ENCODE results near the gene PDIA4. TPM values are rescaled to one million over a fixed set of nuclear protein-coding genes. Genes with fewer than 3 reads are reported as not detected.
A peak's percentile ranks its signal among the peaks of the same experiment; 100 is the strongest.
"Not testable (repeated sequence)": the region's sequence is repeated elsewhere in the genome, so short reads cannot be mapped to it uniquely, and the experiment has no call there.

Gene PDIA4
- total RNA-seq, 1 donor from 2014 or later = 154 TPM

DNA sequence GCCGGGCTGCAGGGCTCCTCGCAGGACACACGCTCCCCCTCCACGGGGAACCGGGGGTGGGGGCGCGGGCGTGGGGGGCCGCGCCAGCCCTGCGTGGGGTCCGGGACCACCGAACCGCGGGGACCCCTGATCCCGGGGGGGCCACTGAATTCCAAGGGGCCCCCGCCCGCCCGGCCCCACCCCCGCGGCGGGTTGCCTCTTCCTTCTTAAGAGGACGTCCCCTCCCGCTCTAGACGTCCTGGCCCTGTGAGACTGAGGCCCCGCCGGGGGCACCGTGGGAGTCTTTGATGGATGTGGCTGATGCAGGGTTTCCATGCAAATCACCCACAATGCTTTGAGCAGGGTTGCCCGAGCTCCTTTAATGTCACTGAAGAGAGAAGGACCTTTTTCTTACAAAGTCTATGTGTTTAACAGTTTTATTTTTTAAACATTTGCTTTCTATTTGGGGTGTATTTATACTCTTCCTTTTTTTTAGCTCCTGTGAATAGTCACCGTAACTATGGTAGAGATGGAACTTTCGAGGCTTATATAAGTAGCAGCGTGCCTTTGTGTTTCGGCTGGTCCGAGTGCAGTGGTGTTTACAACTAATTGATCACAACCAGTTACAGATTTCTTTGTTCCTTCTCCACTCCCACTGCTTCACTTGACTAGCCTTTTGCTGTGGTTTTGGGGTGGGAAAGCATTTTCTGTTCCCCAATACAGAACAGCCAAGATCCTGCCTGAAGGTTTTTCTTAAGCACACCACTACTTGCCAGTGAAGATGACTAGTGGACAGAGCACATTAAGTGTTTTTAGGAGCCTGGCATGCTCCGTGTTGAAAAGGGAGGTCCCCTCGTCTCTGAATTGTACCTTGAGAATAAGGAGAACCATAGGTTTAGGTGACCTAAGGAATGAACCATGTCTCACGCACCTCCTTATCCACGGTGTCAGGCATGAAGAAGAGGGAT, 44.8 kb downstream of the PDIA4 start:
- peaks cover 8% of the 10 kb centered on the region for H3K27me3 Mint-ChIP-seq (ENCODE audit: low read depth)

DNA sequence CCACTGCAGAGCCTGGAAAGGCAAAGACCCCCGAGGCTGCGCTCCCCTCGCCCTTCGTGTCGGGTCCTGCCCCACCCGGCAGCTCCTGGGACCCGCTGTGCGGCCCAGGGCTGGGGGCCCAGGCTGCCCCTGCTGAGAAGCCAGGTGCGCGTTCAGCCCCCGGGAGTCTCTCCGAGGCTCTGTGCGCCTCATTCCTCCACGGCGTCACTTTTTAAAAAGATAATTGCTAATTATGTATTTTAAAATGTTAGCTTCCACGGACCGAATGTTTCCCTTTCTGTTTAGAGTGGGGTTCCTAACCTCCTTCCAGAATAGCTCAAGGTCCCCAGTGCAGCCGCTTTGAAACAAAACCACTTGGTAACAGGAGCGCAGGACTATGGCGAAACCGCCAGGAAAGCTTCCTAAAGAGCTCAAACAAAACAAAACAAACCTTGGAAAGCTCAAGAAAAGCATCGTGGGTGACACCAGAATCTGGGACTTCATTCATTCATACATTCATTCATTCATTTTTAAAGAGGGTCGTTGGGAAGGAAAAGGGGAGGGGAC, 45.6 kb downstream of the PDIA4 start:
- peaks cover 35% of the 10 kb centered on the region for H3K4me1 Mint-ChIP-seq
- no peaks in the 10 kb centered on the region for H3K36me3 Mint-ChIP-seq (ENCODE audit: low read depth)
- no peaks in the 10 kb centered on the region for H3K9me3 Mint-ChIP-seq
- H3K27me3 Mint-ChIP-seq (ENCODE audit: low read depth) = peaks cover 8% of the 10 kb centered on the region
- TF ChIP-seq, protein P1, sequence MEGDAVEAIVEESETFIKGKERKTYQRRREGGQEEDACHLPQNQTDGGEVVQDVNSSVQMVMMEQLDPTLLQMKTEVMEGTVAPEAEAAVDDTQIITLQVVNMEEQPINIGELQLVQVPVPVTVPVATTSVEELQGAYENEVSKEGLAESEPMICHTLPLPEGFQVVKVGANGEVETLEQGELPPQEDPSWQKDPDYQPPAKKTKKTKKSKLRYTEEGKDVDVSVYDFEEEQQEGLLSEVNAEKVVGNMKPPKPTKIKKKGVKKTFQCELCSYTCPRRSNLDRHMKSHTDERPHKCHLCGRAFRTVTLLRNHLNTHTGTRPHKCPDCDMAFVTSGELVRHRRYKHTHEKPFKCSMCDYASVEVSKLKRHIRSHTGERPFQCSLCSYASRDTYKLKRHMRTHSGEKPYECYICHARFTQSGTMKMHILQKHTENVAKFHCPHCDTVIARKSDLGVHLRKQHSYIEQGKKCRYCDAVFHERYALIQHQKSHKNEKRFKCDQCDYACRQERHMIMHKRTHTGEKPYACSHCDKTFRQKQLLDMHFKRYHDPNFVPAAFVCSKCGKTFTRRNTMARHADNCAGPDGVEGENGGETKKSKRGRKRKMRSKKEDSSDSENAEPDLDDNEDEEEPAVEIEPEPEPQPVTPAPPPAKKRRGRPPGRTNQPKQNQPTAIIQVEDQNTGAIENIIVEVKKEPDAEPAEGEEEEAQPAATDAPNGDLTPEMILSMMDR (conservative IDR thresholded peaks at IDR 0.05) = no peak
- peak overlapping the region; percentile 95 for H3K4me3 Mint-ChIP-seq
- DNase-seq (ENCODE audit: low read depth, low spot score) = no peak
- H3K27ac Mint-ChIP-seq (ENCODE audit: unreplicated experiment) = peak overlapping the region; percentile 94

More for the DNA sequence above, 44.8 kb downstream of the PDIA4 start:
- Mint-ChIP-seq H3K27ac (ENCODE audit: unreplicated experiment) (peak overlapping the region; percentile 97), H3K4me1 (peaks cover 43% of the 10 kb centered on the region), H3K9me3 (no peaks in the 10 kb centered on the region), H3K36me3 (ENCODE audit: low read depth) (no peaks in the 10 kb centered on the region), H3K4me3 (peak overlapping the region; percentile 95)
- TF ChIP-seq, protein P1 (conservative IDR thresholded peaks at IDR 0.05) = no peak
- peak; percentile 76 for DNase-seq (ENCODE audit: low read depth, low spot score)

DNA sequence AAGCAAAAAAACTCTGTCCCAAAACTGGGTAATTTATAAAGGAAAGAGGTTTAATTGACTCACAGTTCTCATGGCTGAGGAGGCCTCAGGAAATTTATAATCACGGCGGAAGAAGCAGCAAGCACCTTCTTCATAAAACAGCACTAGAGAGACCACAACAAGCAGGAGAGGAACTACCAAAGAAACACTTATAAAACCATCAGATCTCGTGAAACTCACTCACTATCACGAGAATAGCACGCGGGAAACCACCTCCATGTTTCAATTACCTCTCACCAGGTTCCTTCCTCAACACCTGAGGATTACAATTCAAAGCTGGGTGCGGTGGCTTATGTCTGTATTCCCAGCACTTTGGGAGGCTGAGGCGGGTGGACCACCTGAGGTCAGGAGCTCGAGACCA, 48.5 kb downstream of the PDIA4 start:
- DNase-seq (ENCODE audit: low read depth, low spot score) = no peak
- Mint-ChIP-seq H3K4me1 (peaks cover 22% of the 10 kb centered on the region), H3K9me3 (no peaks in the 10 kb centered on the region), H3K36me3 (ENCODE audit: low read depth) (no peaks in the 10 kb centered on the region), H3K4me3 (peak overlapping the region; percentile 70), H3K27me3 (ENCODE audit: low read depth) (peaks cover 5% of the 10 kb centered on the region), H3K27ac (ENCODE audit: unreplicated experiment) (no peak overlapping the region)
- TF ChIP-seq, protein P1 (conservative IDR thresholded peaks at IDR 0.05) = no peak

DNA sequence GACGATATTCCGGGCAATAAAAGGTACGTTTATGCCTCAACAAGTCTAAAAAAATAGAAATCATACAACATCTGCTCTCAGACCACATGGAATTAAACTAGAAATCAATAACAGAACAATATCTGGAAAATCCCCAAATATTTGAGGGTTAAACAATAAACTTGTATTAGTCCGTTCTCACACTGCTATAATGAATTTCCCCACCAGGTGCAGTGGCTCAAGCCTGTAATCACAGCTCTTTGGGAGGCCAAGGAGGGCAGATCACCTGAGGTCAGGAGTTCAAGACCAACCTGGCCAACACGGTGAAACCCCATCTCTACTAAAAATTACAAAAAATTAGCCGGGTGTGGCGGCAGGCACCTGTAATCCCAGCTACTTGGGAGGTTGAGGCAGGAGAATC, 49.2 kb downstream of the PDIA4 start:
- H3K36me3 Mint-ChIP-seq (ENCODE audit: low read depth); H3K27ac Mint-ChIP-seq (ENCODE audit: unreplicated experiment); H3K9me3 Mint-ChIP-seq; H3K27me3 Mint-ChIP-seq (ENCODE audit: low read depth); DNase-seq (ENCODE audit: low read depth, low spot score): not testable (repeated sequence)
- peak overlapping the region; percentile 60 for H3K4me3 Mint-ChIP-seq
- TF ChIP-seq, protein P1 (conservative IDR thresholded peaks at IDR 0.05) = peak; percentile 30
- H3K4me1 Mint-ChIP-seq = peaks cover 16% of the 10 kb centered on the region

GRCh38 chr7:148978091-148978490, 50.2 kb downstream of the PDIA4 start:
- DNase-seq (ENCODE audit: low read depth, low spot score) = no peak
- Mint-ChIP-seq H3K27ac (ENCODE audit: unreplicated experiment) (no peak overlapping the region), H3K4me3 (peak overlapping the region; percentile 24), H3K9me3 (no peaks in the 10 kb centered on the region), H3K36me3 (ENCODE audit: low read depth) (no peaks in the 10 kb centered on the region), H3K27me3 (ENCODE audit: low read depth) (no peaks in the 10 kb centered on the region), H3K4me1 (peaks cover 9% of the 10 kb centered on the region)
- TF ChIP-seq, protein P1 (conservative IDR thresholded peaks at IDR 0.05) = no peak

Data from neural crest cell (in vitro differentiated cells).